Liver (tissue), 2 donors: Measurements from ENCODE around the gene DYNC1H1.

ENCODE experiments used
- GABPA ChIP-seq, 2 donors: IDR thresholded peaks in 1 of 2; conservative IDR thresholded peaks in 1 of 2; 2 replicates each; pipeline ENCODE4 v1.6.1; 2016; ENCODE audit warnings: antibody characterized with exemption in 2 of 2, mild to moderate bottlenecking in 1 of 2, moderate library complexity in 1 of 2
- TAF1 ChIP-seq: conservative IDR thresholded peaks from 2 replicates; pipeline ENCODE4 v1.6.1; 2016; ENCODE audit warnings: antibody characterized with exemption, mild to moderate bottlenecking
- donor health status: healthy.

DNA sequence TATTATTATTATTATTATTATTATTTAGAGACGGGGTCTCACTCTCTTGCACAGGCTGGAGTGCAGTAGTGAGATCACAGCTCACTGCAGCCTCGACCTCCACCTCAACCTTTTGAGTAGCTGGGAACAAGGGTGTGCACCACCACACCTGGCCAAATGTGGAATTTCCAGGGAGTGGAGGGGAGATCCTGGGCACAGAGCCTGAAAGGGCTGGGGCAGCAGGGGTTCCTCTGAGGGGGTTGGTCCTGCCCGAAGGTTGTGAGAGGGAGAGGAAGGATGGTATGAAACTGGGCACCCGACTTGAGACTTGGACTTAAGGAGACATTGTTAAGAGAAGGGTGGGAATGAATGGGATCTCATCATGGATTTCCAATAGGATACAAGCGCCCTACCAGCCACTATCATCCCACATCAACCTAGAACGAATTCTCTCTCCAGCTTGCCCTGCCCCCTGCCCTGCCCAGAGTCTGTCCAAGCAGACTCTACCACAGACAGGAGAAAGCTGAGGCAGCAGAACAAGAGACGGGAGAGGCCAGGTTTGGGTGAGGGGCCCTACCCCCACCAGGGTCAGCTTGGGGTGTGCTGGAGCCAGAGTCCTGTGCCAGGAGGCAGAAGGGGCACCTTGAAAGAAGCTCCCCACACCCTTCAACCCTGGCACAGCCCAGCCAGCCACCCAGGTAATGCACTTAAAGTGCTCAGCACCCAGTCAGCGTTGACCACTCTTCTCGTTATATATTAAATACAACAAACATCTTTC lies 2.4 kb upstream of the DYNC1H1 start:
- TF ChIP-seq GABPA (IDR thresholded peaks at IDR 0.05 in 1 of 2, conservative IDR thresholded peaks at IDR 0.05 in 1 of 2) (no peak), TAF1 (no peak)
